Osteocyte (in vitro differentiated cells): ENCODE results near the gene EFCAB11. TPM values are rescaled to one million over a fixed set of nuclear protein-coding genes. Genes with fewer than 3 reads are reported as not detected.
"Not testable (repeated sequence)": the region's sequence is repeated elsewhere in the genome, so short reads cannot be mapped to it uniquely, and the experiment has no call there.

ENCODE experiments used
- DNase-seq: peaks from one replicate; pipeline ENCODE4 v3.0.0; 2021; ENCODE audit warnings: mixed read lengths; ENCODE audit not compliant: unreplicated experiment; ENCODE audit errors: extremely low spot score
- H3K27ac Mint-ChIP-seq: one replicate; pipeline ENCODE4 v1.8.0; 2021; ENCODE audit warnings: mild to moderate bottlenecking, mixed read lengths; ENCODE audit not compliant: unreplicated experiment
- H3K27me3 Mint-ChIP-seq: one replicate; pipeline ENCODE4 v1.8.0; 2021; ENCODE audit warnings: mixed read lengths; ENCODE audit not compliant: unreplicated experiment
- H3K36me3 Mint-ChIP-seq: one replicate; pipeline ENCODE4 v1.8.0; 2021; ENCODE audit warnings: mixed read lengths; ENCODE audit not compliant: unreplicated experiment
- H3K4me1 Mint-ChIP-seq: one replicate; pipeline ENCODE4 v1.8.0; 2021; ENCODE audit warnings: mixed read lengths; ENCODE audit not compliant: unreplicated experiment
- H3K4me3 Mint-ChIP-seq: one replicate; pipeline ENCODE4 v1.8.0; 2021; ENCODE audit warnings: mild to moderate bottlenecking, moderate library complexity, mixed read lengths; ENCODE audit not compliant: unreplicated experiment
- H3K9me3 Mint-ChIP-seq: one replicate; pipeline ENCODE4 v1.8.0; 2021; ENCODE audit warnings: mixed read lengths; ENCODE audit not compliant: unreplicated experiment
- CTCF ChIP-seq: fragments of 200-600 bp; sonication (generic); IDR thresholded peaks from 2 replicates; pipeline ENCODE4 v1.5.0; 2021; ENCODE audit warnings: antibody characterized with exemption, mild to moderate bottlenecking, moderate library complexity
- total RNA-seq: library from RNA; stranded (reverse); gene quantifications from 2 replicates; pipeline ENCODE4 v1.2.1, GENCODE V29; 2021

Gene EFCAB11
- total RNA-seq, 1 donor from 2014 or later, result 8.7 TPM

- H3K4me3 Mint-ChIP-seq, result no peak overlapping the region
- H3K27me3 Mint-ChIP-seq, result no peaks in the 10 kb centered on the region
- H3K36me3 Mint-ChIP-seq, result peaks cover 3% of the 10 kb centered on the region
- peaks cover 34% of the 10 kb centered on the region for H3K4me1 Mint-ChIP-seq
- DNase-seq, result no peak
- H3K27ac Mint-ChIP-seq, result peak overlapping the region; percentile 93
- peak; percentile 59 for TF ChIP-seq CTCF
- H3K9me3 Mint-ChIP-seq, result peaks cover 4% of the 10 kb centered on the region
Measured at GRCh38 chr14:89899917-89900663, 54.4 kb downstream of the EFCAB11 start.

DNA sequence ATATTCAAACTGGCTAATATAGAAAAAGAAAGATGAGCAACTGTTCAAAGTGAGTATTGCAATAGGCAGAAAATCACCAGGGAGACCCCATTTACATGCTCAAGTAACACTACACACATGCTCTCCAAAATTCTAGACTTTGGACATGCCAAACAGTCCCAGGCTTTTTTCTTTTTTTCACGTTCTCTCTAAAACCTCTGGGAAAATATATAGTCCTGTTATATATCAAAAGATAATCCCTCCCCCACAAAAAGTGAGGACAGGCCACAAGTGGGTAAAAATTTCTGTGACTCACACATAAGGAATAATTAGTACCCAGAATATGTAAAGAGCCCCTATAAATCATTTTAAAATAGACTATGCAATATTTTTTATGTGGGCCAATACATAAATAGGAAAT is 55.2 kb downstream of the EFCAB11 start:
- Mint-ChIP-seq H3K27ac (peak overlapping the region; percentile 93), H3K4me1 (peaks cover 34% of the 10 kb centered on the region), H3K27me3 (no peaks in the 10 kb centered on the region), H3K9me3 (peaks cover 4% of the 10 kb centered on the region), H3K4me3 (no peak overlapping the region), H3K36me3 (peaks cover 3% of the 10 kb centered on the region)
- TF ChIP-seq CTCF, result no peak
- no peak for DNase-seq

DNA sequence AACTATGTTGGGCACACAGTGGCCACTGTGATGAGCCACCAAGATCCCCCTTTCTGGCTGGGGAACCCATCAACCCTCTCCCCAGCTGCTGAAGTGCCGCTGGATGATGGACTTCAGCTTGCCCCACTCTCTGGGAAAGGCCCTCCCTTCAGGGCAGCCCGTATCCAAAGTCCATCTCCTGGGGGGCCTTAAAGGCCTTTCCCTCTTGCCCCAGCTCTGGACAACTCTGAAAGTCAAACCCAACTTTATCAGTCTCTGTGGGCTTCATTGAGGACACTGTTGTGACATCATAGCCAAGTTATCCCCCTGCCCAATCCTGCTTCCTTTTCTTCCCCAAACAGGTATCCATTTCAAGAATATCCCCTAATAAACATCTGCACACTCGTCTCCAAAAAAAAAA is 61.1 kb downstream of the EFCAB11 start:
- H3K27me3 Mint-ChIP-seq, H3K27ac Mint-ChIP-seq, H3K4me1 Mint-ChIP-seq, H3K4me3 Mint-ChIP-seq, DNase-seq: not testable (repeated sequence)
- Mint-ChIP-seq H3K9me3 (peaks cover 12% of the 10 kb centered on the region), H3K36me3 (peaks cover 11% of the 10 kb centered on the region)

DNA sequence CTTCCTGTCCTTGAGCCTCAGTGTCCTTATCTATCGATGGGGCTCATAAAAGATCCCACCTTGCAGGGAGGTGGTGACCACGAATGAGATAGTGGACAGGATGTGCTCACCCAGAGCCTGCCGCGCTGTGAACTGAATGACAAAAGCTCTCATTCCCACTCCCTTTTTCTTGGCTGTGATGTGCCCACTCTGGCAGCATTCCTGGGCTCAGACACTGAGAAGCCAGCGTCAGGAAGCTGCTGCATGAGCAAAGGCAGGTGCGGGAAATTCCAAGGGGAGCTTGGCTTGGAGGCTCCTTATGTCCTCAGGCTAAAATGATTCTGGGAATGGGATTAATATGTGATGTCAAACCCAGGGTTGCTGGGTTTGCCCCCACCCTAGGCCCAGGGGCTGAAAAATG is 61.6 kb downstream of the EFCAB11 start:
- no peak overlapping the region for H3K27ac Mint-ChIP-seq
- H3K27me3 Mint-ChIP-seq, result no peaks in the 10 kb centered on the region
- TF ChIP-seq CTCF, result no peak
- peaks cover 11% of the 10 kb centered on the region for H3K36me3 Mint-ChIP-seq
- H3K4me3 Mint-ChIP-seq, result no peak overlapping the region
- H3K9me3 Mint-ChIP-seq, result peaks cover 12% of the 10 kb centered on the region
- DNase-seq, result no peak
- peaks cover 1% of the 10 kb centered on the region for H3K4me1 Mint-ChIP-seq

DNA sequence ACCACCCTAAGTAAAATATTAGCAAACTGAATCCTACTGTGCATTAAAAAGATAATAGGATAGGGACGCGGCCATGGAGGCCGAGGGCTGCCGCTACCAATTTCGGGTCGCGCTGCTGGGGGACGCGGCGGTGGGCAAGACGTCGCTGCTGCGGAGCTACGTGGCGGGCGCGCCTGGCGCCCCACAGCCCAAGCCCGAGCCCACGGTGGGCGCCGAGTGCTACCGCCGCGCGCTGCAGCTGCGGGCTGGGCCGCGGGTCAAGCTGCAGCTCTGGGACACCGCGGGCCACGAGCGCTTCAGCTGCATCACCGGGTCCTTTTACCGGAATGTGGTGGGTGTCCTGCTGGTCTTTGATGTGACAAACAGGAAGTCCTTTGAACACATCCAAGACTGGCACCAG is 62.8 kb downstream of the EFCAB11 start:
- H3K9me3 Mint-ChIP-seq, result peaks cover 12% of the 10 kb centered on the region
- H3K27me3 Mint-ChIP-seq, result not testable (repeated sequence)

DNA sequence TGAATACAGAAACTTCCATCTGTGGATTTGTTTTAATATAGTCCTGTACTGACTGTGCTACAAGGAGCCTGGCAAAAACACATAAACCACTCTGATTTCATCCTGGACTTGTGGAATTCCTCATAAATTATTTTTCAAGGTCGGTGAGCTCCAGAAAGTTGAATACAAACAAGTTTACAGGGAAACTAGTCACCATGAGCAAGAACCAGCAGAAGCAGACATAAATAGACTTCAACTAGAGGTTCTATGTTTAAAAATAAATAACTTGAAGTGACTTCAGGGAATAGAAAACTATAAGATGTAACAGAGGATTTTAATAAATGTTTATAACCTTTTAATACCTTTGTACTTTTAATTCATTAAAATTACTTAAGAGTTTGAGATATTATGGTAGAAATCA is 63.5 kb downstream of the EFCAB11 start:
- H3K36me3 Mint-ChIP-seq, result peaks cover 11% of the 10 kb centered on the region
- H3K9me3 Mint-ChIP-seq, result peaks cover 12% of the 10 kb centered on the region

More for the DNA sequence above, 62.8 kb downstream of the EFCAB11 start:
- not testable (repeated sequence) for H3K4me1 Mint-ChIP-seq, H3K4me3 Mint-ChIP-seq, DNase-seq, H3K27ac Mint-ChIP-seq
- peaks cover 11% of the 10 kb centered on the region for H3K36me3 Mint-ChIP-seq

More for the DNA sequence above, 63.5 kb downstream of the EFCAB11 start:
- no peak for TF ChIP-seq CTCF
- no peak for DNase-seq
- H3K4me1 Mint-ChIP-seq, result peaks cover 1% of the 10 kb centered on the region
- H3K27me3 Mint-ChIP-seq, result no peaks in the 10 kb centered on the region
- no peak overlapping the region for H3K4me3 Mint-ChIP-seq
- H3K27ac Mint-ChIP-seq, result no peak overlapping the region
